ENCODE data around the gene GPR158.

GPR158 gene

DNA sequence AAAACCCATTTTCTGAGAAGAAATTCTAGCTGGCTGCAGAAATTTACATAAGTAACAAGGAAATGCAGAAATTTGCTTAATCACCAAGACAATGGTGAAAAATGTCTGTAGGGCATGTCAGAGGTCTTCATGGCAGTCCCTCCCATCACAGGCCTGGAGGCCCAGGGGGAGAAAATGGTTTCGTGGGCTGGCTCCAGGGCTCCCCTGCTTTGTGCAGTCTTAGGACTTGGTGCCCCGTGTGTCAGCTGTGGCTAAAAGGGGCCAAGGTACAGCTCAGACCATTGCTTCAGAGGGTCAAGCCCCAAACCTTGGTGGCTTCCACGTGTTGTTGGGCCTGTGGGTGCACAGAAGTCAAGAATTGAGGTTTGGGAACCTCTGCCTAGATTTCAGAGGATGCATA, 215.9 kb downstream of the GPR158 start:
- DNase-seq (ENCODE audit: low spot score) = no peak

DNA sequence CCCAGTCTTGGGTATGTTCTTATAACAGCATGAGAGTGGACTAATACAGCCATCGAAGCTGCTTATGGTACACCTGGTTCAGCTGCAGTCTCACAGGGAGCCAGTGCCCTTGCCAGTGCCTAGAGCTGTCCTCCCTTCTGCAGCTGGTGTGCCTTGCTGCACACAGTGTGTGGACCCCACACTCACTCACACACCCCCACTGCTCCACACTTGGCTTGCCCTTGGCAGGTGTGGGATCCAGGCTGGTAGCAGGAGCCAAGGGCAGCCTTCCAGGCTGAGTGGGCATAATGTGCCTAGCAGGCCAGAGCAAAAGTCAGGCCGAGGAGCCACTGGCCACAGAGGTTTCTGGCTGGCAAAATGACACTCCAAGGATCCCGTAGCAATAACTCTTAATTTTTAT, 217.3 kb downstream of the GPR158 start:
- DNase-seq (ENCODE audit: low spot score) = no peak

DNA sequence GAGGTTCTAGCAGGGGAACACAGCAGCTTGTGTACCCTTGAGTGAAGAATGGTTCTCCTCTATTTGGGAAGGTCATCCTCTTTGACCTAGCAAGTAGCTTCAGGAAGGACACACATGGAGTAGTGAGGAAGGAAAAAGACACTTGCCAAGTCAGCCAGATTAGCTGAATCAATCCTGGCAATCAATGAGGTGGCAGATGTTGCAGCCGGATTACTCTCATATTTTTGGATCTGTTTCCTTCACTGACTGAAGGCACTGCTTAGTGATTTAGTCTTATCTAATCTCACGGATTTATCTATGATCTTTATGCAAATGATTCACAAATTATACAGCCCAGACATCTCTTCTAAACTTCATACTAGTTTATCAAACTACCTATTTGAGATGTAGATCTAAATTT, 218.8 kb downstream of the GPR158 start:
- no peak for DNase-seq (ENCODE audit: low spot score)

DNA sequence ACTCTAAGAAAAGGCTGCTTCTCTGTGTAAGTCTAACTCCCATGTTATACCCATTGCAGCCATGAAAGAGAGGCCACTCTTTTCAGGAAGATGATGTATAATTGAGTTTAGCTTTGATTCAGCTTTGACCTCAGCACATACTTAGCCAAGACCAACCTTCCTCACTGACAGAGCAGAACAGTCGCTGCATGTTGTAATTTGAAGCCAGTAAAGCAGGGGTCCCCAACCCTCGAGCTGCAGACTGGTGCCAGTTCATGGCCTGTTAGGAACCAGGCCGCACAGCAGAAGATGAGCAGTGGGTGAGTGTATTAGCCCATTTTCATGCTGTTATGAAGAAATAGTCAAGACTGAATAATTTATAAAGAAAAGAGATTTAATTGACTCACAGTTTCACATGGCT, 223.9 kb downstream of the GPR158 start:
- no peak for DNase-seq (ENCODE audit: low spot score)

DNA sequence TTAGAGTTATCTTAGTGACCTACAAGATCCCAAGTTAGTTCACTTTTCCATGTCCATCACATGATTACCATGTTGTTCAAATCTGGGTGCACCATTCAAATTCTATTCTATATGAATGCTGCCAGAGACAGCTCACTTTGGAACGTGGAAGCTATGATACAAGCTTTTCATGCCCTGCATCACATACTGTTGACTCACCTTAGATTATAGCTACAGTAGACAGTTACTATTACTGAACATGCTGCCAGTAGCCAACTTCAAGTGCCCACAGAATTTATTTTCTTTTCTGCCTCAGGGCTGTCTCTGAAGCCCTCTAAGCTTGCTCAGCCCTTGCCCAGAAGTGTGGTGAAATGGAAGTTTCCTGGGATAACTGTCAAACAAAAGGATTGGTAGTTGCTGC, 231.1 kb downstream of the GPR158 start:
- no peak for DNase-seq (ENCODE audit: low spot score)

DNA sequence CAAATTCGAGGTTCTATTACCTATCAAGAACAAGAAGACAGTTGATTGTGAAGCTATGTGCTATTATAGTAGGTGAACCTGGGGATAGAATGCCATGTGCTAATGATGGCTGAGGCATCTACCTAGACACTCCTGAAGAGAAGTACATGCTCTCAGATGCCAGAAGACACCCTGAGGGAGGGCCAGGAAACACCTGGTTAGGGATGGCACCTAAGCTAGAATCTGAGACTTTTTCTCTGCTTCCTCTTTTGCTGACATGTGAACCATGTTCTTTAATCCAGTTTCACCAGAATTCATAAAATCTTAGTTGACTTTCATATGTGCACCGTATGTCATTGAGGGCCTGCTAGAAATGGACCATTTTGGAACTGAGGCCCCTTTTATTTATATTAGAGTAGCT, 242.8 kb downstream of the GPR158 start:
- DNase-seq (ENCODE audit: low spot score) = no peak

DNA sequence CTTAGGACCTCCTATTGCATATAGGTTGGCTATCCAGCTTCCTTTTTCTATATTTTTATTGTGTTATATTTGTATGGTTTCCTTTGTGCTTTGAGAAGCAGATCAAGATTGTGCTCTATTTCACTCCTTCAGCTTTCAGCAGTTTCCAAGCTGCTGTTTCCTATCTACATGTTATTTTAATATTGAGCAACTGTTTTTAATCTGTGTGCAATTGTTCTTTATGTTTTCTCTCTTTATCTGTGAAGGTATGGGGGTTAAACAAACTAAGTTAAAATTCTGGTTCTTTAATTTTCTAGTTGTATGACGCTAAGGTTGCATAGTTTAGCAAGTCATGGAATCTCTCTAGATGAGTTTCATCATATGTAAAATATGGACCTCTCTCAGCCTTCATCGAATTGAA, 251.0 kb downstream of the GPR158 start:
- DNase-seq (ENCODE audit: low spot score) = no peak

DNA sequence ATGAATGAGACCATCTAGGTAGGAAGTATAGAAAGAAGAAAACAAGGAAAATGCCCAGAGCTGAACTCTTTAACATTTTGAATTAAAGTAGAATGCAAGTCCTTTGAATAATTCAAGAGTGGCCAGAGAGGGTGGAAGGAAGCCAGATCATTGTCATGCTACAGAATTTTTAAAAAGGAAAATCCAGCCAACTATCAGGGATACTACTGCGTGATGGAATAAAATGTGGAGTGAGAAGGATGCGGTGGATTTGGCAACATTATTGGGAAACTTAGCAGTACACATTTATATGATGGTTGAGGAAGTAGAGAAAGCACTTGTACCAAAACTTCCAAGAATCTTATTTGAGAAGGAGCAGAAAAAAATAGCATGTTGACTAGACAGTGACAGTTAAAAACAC, 261.6 kb downstream of the GPR158 start:
- DNase-seq (ENCODE audit: low spot score) = no peak

DNA sequence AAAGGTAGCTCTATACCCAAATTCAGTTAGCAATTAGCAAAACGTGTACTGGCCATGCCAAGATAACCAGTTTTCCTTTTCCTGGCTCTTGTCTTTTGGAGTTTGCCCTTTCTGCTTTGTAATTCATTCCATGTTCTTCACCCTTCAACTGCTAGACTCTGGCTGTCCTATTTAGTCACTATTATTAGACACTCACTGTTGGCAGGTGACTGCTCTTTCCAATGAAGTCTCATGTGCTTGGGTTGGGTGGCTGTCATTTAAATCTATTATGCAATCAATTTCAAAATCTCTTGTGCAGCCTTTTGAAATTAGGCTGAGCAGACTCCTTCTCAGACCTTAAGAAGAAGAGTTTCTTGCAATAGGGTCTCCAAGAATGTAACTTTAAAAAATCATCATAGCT, 266.5 kb downstream of the GPR158 start:
- peak; percentile 70 for DNase-seq (ENCODE audit: low spot score)

DNA sequence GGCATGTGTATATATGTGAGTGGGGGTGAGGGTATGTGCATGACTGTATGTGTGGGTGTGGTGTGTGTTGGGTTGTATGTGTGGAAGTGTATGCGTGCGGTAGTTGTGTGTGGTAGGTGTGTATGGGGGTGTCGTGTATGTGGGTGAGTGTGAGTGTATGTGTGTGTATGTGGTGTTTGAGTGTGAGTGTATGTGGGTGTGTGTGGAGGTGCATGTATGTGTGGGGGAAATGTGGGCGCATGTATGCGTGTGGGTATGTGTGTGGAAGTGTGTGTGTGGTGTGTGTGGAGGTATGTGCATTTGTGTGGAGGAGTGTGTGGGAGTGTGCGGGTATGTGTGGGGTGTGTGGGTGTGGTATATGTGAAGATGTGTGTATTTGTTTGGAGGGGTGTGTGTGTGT, 269.5 kb downstream of the GPR158 start:
- DNase-seq (ENCODE audit: low spot score) = no peak

DNA sequence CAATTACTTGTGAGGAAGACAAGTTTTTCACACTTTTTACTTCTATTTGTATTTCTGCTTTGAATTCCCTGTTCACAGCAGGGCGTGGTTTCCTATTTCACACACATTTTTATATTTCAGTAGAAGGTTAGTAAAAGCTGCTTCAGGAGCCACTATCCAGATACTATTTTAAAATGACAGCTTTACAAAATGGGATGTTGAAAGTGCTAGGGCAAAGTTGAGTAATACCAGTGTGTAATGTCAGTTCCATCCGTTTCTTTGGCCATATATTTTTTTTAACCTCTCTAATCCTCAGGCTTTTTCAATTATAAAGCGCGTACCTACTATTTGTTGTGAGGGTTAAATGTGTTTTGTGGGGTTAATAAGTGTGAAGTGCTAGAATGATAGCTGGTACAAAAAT, 276.6 kb downstream of the GPR158 start:
- no peak for DNase-seq (ENCODE audit: low spot score)

DNA sequence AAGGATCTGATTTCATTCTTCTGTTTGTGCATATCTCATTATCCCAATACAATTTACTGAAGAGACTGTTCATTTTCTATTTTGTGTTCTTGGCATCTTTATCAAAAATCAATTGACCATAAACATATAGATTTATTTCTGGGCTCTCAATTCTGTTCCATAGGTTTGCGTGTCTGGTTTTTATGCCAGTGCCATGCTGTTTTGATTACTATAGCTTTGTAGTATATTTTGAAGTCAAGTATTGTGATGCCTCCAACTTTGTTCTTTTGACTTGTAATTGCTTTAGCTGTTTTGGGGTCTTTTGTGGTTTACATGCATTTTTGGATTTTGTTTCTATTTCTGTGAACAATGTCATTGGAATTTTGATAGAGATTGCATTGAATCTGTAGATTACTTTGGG, 278.8 kb downstream of the GPR158 start:
- DNase-seq (ENCODE audit: low spot score) = no peak

DNA sequence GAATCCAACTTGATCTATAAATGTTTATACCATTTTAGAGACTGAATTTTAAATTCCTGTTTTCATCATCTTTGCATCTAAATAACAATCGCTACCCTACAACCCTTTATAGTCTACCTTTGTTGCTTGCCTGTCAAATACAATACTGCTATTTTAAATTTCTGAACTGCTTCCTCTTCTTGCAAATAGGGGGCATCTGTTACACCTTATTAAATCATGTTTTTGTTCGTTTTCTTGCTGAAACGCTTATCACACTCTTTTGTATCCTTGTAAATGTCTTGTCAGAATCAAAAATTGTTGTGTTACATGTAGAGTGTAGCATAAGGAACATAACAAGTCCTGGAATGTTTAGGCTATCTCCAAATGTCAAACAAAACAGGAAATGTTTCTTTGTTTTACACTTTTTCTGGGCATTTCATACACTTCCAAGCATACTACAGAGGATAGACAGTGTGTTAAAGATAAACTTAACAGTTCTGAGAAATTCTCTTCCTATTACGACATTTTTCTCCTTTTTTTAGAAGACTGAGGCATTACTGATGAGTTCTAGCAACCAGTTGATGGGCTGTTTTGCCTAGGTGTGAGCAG, 281.3 kb downstream of the GPR158 start:
- no peak for DNase-seq (ENCODE audit: low spot score)

DNA sequence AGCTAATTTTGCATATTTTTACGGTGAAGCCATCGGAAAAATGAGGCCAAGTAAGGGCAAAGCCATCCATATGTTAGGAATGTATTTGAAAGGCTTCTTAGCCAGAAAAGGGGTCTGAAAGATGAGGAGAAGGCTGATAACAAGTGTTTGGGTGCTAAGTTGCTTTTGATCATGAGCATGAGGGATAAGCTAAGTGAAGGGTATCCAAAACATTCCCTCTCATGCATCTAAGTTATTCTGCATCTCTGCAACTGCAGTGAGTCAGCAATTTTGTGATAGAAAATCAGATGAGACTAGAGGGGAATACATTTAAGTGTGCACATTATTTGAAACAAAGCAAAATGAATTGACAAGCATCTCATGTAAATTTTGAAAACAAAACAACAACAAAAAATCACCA, 282.8 kb downstream of the GPR158 start:
- DNase-seq (ENCODE audit: low spot score) = no peak

DNA sequence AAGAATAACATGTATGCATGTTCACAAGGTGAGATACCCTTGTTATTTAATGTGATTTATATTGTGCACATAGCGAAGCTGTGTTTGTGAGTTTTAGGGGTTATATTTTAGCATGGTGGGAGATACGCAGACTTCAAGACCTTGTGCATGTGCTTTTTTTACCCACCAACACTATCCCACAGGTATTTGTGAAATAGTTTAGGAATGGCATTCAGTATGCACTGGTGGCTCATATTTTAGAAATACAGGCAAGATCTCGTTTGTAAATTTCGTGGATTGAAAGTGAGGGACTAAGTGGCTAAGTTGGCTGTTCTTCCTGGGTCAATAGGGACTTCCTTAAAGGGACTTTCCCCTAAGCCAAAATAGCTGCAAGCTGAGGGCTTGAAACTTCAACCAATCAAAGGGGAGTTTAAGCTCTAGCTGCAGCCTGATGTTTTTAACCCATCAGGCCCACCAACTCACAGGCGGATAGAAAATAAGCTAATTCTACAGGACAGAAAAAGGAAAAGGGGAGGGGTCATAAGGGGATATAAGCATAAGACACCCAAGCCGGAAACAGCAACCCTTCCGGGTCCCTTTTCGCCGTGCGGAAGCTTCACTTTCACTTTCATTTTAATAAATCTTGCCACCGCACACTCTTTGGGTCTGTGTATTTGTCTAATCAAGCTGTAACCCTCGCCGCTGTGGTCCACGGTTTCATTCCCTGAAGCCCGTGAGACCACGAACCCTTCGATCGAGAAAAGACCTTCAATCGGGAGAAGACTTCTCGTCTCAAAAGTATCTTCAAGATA, 291.0 kb downstream of the GPR158 start:
- DNase-seq (ENCODE audit: low spot score) = no peak

DNA sequence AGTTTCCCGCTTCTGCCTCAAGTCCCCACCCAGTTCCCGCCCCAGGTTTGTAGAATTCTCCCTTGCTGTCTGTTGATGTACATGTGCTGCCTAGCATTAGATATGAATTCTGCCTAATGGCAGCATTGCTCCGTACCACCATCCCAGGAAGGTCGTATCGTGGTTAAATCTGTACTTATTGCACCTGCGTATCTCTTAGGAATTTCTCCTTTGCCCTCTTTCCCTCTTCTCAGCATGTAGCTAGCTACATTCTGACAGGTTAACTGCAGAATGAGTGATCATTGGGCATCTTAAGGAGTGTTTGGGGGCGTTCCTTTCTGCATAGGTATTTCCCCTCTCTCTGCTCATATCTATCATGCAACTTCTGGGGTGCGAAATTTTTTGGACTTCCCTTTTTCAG, 293.1 kb downstream of the GPR158 start:
- no peak for DNase-seq (ENCODE audit: low spot score)

DNA sequence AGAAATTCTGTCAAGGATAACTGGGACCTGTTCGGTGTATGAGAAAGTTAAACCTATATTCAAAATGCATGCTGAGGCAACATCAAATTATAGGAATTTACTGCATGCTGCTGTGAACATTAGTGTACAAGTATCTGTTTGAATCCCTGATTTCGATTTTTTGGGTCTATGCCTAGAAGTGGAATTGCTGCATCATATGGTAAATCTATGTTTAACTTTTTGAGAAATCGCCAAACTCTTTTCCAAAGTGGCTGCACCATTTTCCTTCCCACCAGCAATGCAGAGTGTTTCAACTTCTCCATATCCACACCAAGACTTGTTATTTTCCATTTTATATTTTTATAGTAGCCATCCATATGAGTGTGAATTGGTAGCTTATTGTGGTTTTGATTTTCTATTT, 306.7 kb downstream of the GPR158 start:
- no peak for DNase-seq (ENCODE audit: low spot score)

DNA sequence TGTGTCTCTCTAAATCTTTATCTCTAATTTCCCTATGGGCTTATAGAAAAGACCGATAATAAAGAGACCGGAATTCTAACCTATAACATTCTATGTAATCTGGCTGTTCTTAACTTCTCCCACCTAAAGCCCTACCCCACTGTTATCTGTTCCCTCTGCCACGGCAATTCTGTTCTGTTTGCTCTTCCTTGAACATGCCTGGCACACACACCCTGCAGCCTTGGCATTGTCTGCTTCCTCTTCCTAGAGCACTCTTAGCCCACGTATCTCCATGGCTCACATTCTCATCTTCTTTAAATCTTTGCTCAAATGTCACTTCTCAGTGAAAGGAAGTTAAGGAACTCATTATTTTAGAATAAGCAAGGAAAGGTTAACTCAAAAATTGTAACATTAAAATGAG, 309.2 kb downstream of the GPR158 start:
- peak; percentile 45 for DNase-seq (ENCODE audit: low spot score)

DNA sequence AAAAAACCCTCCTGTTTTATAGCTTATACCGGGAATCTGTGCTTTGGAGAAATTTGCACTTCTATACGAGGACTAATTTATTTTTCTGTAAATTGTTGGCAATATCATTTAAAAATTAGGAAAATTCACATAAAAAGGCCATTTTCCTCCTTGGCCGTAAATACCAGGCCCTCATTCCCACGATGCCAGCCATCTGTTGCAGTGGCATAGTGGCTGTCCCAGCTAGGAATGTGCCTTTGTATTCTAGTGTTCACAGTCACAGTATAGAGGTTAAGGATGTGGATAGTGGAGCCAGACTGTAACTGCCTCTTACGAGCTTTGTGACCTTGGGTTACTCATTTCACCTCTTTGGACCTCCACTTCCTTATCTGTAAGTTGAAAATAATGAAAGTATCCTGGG, 312.5 kb downstream of the GPR158 start:
- DNase-seq (ENCODE audit: low spot score) = no peak

DNA sequence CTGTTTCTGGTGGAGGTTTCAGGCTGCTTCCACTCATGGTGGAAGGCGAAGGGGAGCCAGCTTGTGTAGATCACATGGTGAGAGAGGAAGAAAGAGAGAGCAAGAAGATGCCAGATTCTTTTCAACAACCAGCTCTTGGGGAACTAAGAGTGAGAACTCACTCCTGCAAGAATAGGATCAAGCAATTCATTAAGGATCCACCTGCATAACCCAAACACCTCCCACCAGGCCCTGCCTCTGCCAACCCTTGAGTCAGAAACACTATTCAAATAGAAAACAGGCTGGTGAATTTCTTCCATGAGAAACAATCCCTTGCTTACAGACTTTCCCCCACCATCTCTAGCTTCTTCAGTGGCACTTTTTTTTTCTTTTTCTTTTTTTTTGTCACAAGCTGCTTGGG, 317.2 kb downstream of the GPR158 start:
- no peak for DNase-seq (ENCODE audit: low spot score)

DNA sequence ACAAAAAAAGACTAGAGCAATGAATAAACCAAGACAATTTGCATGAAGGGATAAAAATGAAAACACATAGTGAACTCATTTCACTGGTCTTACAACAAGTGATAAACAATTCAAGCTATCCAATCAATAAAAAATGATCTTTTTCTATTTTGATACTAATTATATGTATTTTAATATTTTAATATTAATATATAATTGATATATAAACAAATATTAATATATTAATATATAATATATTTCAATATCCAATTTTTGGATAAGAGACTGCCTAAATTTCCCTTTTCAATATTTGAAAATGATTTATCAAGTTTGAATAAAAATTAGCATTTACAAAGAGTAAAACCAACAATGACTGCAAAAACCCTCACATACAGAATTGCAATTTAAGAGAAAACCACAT, 317.9 kb downstream of the GPR158 start:
- no peak for DNase-seq (ENCODE audit: low spot score)

DNA sequence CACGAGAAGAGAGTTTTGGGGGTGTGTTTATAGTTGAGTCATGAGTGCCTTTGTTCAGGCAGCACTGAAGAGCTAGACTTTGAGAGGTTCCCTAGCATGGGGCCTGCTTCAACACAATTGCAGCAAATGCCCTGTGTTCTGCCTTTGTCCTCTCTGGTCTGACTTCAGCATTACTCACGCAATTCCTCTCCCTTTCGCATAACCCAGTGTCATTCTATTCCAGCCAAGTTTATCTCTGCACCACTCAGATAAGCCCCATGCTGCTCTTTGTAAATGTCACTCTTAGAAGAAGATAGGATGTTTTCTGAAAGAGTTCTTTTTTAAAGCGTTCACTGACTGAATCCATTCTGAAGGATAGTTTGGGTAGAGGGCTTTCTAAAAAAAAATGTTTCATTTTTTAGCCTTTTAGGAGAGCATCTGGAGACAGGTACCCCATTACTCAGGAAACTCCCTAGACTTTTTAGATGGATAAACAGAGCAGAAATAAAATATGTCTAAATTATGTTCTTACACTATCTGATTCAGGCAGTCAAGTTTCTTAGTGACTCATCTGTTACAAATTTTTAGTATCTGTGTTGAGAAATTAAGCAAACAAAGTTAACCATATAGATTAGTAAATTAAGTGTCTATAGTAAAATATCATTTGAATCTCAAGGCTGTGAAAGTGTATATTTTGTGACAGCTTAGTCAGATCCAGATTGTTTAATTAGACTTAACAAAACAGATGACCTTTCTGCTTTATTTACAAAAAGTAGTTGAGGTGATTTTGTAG, 318.5 kb downstream of the GPR158 start:
- peak; percentile 49 for DNase-seq (ENCODE audit: low spot score)

DNA sequence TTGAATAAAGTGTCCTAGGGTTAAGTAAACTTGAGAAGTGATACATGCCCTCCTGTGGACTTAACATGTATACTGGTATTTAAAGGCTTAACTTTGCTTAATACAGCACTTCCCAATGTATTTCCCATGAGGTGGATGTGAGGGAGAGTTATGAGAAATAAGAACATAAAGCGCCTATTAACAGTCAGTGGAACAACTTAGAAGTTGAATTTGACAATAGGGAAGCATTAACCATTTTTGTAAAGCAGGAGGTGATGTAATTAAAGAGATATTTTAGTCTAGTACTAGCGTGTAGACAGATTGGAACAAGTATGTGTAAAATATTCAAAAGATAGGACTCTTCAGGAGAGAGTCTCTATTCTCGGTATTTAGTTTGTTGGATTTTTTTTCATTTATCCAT, 322.4 kb downstream of the GPR158 start:
- no peak for DNase-seq (ENCODE audit: low spot score)
